ENCODE data around the gene EIF4E.
"Not testable (repeated sequence)": the region's sequence is repeated elsewhere in the genome, so short reads cannot be mapped to it uniquely, and the experiment has no call there.

- TF ChIP-seq, protein P1, sequence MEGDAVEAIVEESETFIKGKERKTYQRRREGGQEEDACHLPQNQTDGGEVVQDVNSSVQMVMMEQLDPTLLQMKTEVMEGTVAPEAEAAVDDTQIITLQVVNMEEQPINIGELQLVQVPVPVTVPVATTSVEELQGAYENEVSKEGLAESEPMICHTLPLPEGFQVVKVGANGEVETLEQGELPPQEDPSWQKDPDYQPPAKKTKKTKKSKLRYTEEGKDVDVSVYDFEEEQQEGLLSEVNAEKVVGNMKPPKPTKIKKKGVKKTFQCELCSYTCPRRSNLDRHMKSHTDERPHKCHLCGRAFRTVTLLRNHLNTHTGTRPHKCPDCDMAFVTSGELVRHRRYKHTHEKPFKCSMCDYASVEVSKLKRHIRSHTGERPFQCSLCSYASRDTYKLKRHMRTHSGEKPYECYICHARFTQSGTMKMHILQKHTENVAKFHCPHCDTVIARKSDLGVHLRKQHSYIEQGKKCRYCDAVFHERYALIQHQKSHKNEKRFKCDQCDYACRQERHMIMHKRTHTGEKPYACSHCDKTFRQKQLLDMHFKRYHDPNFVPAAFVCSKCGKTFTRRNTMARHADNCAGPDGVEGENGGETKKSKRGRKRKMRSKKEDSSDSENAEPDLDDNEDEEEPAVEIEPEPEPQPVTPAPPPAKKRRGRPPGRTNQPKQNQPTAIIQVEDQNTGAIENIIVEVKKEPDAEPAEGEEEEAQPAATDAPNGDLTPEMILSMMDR (IDR thresholded peaks at IDR 0.05) = not testable (repeated sequence)
- TF ChIP-seq POLR2A (IDR thresholded peaks at IDR 0.05) = not testable (repeated sequence)
Measured at GRCh38 chr4:98926257-98926656, 2.7 kb downstream of the EIF4E start.

All from heart left ventricle (tissue), 13 donors.